ENCODE data around the gene ZNF175.

The ZNF175 gene

DNA sequence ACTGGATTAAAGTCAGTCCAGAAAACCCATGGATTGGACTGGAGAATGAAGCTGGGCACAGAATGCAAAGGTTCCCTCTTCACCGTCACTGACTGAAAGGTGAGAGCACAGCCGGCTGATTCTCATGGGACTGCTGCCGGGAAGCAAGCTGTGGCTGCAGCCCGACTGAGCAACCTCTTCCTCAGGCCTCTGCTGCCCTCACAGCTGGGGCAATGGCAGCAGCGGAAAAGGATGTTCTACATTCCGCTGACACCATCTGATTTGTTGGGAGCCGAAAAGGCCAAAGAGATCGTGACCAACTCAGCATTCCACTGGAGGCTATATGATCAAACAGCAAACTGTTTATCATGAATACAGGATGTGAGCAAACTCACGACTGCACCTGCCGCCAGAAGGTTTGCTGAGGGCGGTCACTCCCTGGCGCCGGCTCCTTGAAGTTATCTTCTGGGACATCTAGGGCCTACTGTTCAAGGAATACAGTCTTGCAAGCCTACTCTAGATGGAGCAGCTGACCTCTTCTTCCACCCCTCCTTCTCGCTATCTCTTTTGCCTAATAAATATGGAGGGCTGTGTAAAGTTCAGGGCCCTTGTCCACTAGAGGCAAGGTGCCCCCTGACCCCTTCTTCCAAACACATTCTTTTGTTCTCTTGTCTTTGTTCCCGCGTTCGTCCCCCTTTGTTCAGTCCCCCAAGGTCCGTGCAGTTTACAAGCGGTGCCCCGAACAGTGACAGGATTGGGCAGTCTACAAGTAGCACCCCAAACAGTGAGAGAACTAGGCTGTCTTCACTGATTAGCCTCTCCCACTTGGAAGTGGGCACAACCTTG, 20.0 kb upstream of the ZNF175 start:
- DNase-seq: peak in 1 of 2 experiments; percentile 12

DNA sequence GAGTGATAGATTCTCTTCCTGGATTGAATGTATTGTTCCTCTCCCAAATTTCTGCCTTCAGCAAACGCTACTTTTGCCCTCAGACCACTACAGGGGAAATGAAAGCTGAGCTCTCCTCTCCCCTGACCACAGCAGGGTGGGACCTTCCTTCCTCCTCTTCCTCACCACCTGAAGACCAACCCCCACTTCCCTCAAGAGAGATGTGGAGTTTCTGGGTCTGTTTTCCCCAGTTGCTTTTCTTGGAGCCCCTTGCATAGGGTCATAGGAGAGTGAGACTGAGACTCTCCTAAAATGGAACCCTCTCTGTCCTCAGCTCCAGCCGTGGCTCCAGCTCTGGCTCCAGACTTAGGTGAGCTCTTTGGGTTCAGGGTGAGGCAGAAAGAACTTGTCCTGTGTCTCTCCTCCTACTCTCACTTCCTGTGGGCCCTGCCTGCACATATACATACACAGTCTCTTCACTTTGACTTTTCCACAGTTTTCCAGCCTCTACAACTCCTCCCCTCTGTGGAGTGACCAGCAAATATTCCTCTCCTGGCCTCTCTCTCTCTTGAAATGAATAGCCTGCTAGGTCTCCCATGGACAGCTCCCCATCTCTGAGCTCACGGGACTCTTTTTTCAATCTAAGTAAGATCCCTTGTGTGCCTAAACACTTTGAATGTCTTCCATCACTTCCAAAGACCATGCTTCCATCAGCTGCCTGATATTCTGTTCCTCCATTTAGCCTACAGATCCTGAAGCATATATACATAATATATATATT, 19.2 kb upstream of the ZNF175 start:
- DNase-seq: no peak

GRCh38 chr19:51552608-51552995, 18.5 kb upstream of the ZNF175 start:
- DNase-seq: no peak

DNA sequence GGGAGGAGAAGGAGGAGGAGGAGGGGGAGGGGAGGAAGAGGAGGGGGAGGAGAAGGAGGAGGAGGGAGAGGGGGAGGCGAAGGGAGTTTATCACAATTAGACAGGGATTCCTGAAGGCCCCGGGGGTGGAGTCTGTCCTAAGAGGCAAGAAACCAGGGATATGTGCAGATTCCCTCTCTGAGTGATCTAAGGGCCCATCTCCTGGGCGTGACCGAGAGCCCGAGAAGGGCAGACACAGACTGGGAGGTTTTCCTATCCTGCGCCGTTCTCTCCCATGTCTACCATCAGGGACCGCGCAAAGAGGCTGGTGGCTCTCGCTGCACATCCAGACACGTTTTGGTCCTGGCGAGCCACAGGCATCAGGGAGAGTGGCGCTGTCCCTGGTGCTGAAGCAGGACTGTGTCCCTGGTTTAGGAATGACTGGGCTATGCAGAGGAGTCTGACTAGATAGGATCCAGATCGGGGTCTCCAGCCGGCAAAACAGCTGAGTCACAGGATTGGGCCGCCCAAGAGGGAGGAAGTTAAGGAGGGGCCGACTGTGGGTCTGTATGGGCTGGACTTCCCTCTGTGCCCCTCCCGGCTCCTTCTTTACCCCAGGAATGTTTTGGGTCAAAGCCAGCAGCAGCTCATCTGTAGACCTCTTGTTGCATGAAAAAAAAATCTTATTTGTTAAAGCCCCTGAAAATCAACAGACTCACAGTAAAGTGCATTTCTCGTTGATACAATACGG, 17.9 kb upstream of the ZNF175 start:
- DNase-seq: peak in 1 of 2 experiments; percentile 14

- no peak for DNase-seq
Observed at GRCh38 chr19:51559240-51559639, 11.8 kb upstream of the ZNF175 start.

DNA sequence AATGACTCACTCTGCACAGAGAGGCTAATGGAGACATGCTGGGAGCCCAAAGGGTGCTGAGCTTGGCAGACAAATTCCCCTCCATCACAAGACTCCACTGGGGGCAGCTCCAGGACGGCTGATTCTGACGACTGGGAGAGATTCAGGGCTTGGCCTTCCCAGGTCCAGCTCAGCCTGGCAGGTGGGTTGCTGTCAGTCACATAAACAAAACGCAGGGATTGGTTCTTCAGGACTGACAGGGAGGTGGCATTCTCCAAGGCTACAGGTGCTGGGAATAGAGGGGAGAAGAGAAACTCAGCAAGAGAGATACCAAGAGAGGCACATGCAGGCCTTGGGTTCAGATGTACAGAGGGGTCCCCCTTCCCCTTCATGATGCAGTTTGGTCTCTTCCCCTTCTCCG, 10.7 kb upstream of the ZNF175 start:
- no peak for DNase-seq

GRCh38 chr19:51564791-51565190, 6.3 kb upstream of the ZNF175 start:
- no peak for DNase-seq

DNA sequence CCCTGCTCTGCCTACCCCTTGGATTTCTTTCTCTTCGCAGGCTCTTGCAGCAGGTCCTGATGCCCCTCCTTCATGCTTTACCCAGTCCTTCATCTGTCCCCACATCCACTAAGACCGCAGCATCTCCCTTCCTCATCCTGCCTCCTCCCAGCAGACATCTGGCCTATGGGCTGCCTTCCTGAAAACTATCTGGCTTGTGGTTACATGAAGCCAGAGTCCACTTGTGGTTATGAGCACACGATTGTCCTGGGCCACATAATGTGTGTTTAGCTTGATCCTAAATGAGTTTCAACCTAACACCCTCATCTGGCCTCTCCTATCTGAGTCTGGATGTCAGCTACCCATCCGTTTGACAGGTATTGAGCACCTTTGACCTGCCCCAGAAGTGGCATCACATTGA, 5.5 kb upstream of the ZNF175 start:
- no peak for DNase-seq

DNA sequence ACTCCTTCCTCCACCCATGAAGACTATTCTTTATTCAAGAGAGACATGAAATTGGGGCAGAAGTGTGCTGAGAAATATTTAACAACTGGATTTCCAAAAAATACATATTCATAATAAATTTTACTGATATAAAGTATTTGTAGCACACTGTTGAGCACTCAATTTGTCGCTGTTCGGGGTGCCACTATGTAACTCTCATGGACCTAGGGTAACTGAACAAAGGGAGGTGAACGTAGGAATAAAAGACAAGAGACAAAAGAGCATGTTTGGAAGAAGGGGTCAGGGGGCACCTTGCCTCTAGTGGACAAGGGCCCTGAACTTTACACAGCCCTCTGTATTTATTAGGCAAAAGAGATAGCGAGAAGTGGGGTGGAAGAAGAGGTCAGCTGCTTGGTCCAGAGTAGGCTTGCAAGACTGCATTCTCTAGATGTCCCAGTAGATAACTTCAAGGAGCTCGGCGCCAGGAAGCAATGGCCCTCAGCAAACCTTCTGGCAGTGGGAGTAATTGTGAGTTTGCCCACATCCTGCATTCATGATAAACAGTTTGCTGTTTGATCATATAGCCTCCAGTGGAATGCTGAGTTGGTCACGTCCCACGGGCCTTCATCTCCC, 4.5 kb upstream of the ZNF175 start:
- DNase-seq: no peak

DNA sequence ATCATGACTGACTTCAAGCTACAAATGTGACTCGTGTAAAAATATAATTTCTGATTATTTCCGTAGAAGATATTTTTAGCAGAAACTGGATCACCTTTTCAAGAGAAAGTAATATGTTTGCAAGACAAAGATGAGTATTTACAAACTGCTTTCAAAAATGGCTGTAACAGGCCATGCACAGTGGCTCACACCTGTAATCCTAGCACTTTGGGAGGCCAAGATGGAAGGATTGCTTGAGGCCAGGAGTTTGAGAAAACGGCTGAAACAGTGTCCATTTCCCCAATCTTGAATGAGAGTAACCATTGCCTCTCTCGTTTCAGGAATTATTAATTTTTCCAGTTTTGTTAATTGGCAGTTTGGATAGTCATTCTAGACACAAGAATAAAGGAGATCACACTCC, 3.5 kb upstream of the ZNF175 start:
- no peak for DNase-seq

- DNase-seq: no peak
Observed at GRCh38 chr19:51568456-51568855, 2.6 kb upstream of the ZNF175 start.

DNA sequence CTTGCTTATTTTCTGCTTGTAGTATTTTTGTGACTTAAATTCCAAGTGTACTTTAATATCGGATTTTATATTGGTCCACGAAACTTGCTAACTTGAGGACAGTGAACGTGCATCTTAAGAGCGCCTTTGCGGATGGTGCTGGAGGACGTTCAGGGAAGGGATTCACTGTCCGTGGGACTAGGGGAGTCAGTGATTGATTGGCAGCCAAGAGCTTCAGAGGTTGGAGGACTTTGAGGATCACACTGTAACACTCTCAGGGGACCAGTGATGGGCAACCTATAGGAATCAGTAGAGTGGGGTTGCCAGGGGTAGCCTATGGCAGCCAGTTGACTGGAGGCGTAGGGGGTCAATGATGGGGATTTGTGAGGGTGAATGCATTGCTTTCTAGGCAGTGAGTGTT, 516 bp downstream of the ZNF175 start:
- no peak for DNase-seq

GRCh38 chr19:51572410-51572809, 1.3 kb downstream of the ZNF175 start:
- no peak for DNase-seq

DNA sequence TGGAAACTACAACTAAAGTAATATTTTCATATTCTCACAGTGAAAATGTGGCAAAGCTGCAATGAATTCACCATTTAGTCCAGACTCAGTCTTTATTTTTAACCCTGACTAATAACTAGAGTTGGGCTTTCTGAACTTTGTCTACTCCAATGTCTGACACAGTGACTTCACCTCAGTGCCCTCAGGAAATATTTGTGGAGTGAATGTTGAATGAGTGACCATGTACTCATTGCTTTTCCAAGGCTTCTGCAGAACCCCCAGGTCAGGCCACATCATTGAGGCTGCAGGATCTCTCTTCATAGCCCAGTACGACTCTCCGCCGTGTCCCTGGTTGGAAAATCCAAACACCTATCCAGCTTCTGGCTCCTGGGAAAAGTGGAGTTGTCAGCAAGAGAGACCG, 1.8 kb downstream of the ZNF175 start:
- DNase-seq: no peak

DNA sequence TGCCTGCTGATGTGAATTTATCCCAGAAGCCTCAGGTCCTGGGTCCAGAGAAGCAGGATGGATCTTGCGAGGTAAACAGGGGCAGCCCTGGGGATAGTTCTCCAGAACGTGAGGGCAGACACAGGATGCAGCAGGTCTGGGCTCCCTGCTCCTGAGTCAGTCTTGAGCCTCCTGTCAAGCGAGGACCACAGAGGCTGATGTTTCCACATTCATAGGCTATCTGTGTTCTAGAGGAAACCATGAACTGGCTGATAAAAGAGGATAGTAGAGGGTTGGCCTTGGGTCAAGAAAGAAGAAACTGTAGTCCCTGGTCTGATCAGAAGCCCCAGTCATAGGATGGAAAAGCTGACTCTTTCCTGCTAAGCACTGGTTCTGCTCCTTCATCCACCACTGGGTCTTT, 2.2 kb downstream of the ZNF175 start:
- DNase-seq: no peak

- DNase-seq: no peak
Observed at GRCh38 chr19:51576850-51577249, 5.8 kb downstream of the ZNF175 start.

GRCh38 chr19:51586103-51586728, 15.1 kb downstream of the ZNF175 start:
- no peak for DNase-seq

- DNase-seq: no peak
Observed at GRCh38 chr19:51586799-51587198, 15.7 kb downstream of the ZNF175 start.

GRCh38 chr19:51587264-51588191, 16.4 kb downstream of the ZNF175 start:
- no peak for DNase-seq

- no peak for DNase-seq
Observed at GRCh38 chr19:51589511-51589910, 18.4 kb downstream of the ZNF175 start.

GRCh38 chr19:51590441-51590840, 19.4 kb downstream of the ZNF175 start:
- no peak for DNase-seq

GRCh38 chr19:51592521-51592920, 21.4 kb downstream of the ZNF175 start:
- DNase-seq: no peak

All from NCI-H1930 (cell line).